ENCODE measurements around the gene PRAMEF12. TPM values are rescaled to one million over a fixed set of nuclear protein-coding genes. Genes with fewer than 3 reads are reported as not detected.

The PRAMEF12 gene
- total RNA-seq, 2 donors from 2014 or later = not detected

GRCh38 chr1:12771186-12771585 lies 2.4 kb upstream of the PRAMEF12 start:
- no peaks in the 10 kb centered on the region for H3K27me3 ChIP-seq
- H3K4me3 ChIP-seq = no peak overlapping the region
- DNase-seq (ENCODE audit: low spot score) = peak; percentile 42

GRCh38 chr1:12772520-12772919 lies 1.0 kb upstream of the PRAMEF12 start:
- H3K9me3 ChIP-seq = no peaks in the 10 kb centered on the region
- DNase-seq (ENCODE audit: low spot score) = peak; percentile 16
- no peaks in the 10 kb centered on the region for H3K36me3 ChIP-seq
- no peak for TF ChIP-seq CTCF (IDR thresholded peaks at IDR 0.05)
- H3K27me3 ChIP-seq = no peaks in the 10 kb centered on the region
- no peak overlapping the region for H3K4me3 ChIP-seq
- no peak overlapping the region for H3K27ac ChIP-seq
- H3K4me1 ChIP-seq = no peaks in the 10 kb centered on the region

More at GRCh38 chr1:12771186-12771585, 2.4 kb upstream of the PRAMEF12 start:
- no peaks in the 10 kb centered on the region for H3K36me3 ChIP-seq
- no peak overlapping the region for H3K27ac ChIP-seq
- no peaks in the 10 kb centered on the region for H3K9me3 ChIP-seq
- TF ChIP-seq CTCF (IDR thresholded peaks at IDR 0.05) = no peak
- H3K4me1 ChIP-seq = no peaks in the 10 kb centered on the region

GRCh38 chr1:12774801-12775345 lies 1.3 kb downstream of the PRAMEF12 start:
- Histone ChIP-seq H3K4me1 (no peaks in the 10 kb centered on the region), H3K36me3 (no peaks in the 10 kb centered on the region), H3K27me3 (no peaks in the 10 kb centered on the region), H3K9me3 (no peaks in the 10 kb centered on the region), H3K4me3 (no peak overlapping the region), H3K27ac (no peak overlapping the region)
- DNase-seq (ENCODE audit: low spot score) = peak; percentile 38
- TF ChIP-seq CTCF (IDR thresholded peaks at IDR 0.05) = no peak

- Histone ChIP-seq H3K4me1 (no peaks in the 10 kb centered on the region), H3K27ac (no peak overlapping the region), H3K27me3 (no peaks in the 10 kb centered on the region), H3K9me3 (no peaks in the 10 kb centered on the region), H3K36me3 (no peaks in the 10 kb centered on the region), H3K4me3 (no peak overlapping the region)
- no peak for TF ChIP-seq CTCF (IDR thresholded peaks at IDR 0.05)
- DNase-seq (ENCODE audit: low spot score) = peak; percentile 38
Observed at GRCh38 chr1:12775443-12775842, 1.9 kb downstream of the PRAMEF12 start.

- Histone ChIP-seq H3K4me1 (no peaks in the 10 kb centered on the region), H3K4me3 (no peak overlapping the region), H3K36me3 (no peaks in the 10 kb centered on the region), H3K27ac (no peak overlapping the region), H3K27me3 (no peaks in the 10 kb centered on the region), H3K9me3 (no peaks in the 10 kb centered on the region)
- no peak for TF ChIP-seq CTCF (IDR thresholded peaks at IDR 0.05)
- DNase-seq (ENCODE audit: low spot score) = peak; percentile 48
Observed at GRCh38 chr1:12776801-12777557, 3.4 kb downstream of the PRAMEF12 start.

Measured in right atrium auricular region (tissue), 2 donors.